ENCODE results near the gene ELOVL1. TPM values are rescaled to one million over a fixed set of nuclear protein-coding genes. Genes with fewer than 3 reads are reported as not detected.
A peak's percentile ranks its signal among the peaks of the same experiment; 100 is the strongest.
"Not testable (repeated sequence)": the region's sequence is repeated elsewhere in the genome, so short reads cannot be mapped to it uniquely, and the experiment has no call there.

Gene ELOVL1
- polyA plus RNA-seq, 4 donors, result 45.2 to 87.2 (median 80.5) TPM

DNA sequence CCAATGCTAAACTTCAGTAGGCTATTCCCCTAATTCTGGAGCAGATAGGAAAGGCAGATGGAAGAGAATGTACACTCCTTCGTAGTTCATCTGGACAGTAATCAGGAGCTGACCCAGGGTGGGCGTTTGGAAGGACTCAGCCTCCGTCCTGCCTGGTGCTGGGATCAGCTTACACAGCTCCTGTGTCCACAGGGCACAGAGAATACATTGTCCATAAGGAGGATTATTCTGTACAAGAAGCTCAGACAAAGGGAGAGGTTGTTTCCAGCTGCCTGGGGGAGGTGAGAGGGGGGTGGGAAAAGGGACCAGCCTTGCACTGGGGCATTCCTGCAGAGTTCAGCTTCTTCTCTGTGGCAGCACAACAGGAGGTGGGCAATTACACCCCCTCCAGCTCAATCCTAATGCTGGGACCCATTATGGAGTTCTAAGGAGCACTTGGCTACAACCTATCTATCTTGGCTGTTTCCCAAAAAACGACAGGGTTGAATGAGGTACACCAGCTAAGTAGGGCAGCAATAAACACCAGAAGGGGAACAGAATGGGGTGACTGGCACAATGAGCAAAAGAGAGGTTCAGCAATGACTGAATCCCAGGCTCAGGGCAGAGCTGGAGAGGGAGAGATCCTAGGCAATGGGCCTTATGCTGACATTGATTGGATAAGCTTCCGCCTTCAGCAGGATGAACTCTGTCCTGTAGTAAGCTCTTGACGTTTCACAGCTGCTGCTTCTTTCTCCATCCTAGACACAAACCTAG, 14.4 kb upstream of the ELOVL1 start:
- no peak for DNase-seq (ENCODE audit: low read depth in 4 of 4, low spot score in 3 of 4)

- no peak for DNase-seq (ENCODE audit: low read depth in 4 of 4, low spot score in 3 of 4)
These were observed 13.8 kb upstream of the ELOVL1 start for GRCh38 chr1:43381612-43382011.

GRCh38 chr1:43379476-43379875, 11.7 kb upstream of the ELOVL1 start:
- DNase-seq (ENCODE audit: low read depth in 4 of 4, low spot score in 3 of 4), result no peak

GRCh38 chr1:43377831-43378230, 10.0 kb upstream of the ELOVL1 start:
- DNase-seq (ENCODE audit: low read depth in 4 of 4, low spot score in 3 of 4), result no peak

- no peak for DNase-seq (ENCODE audit: low read depth in 4 of 4, low spot score in 3 of 4)
These were observed 9.0 kb upstream of the ELOVL1 start for GRCh38 chr1:43376723-43377235.

DNA sequence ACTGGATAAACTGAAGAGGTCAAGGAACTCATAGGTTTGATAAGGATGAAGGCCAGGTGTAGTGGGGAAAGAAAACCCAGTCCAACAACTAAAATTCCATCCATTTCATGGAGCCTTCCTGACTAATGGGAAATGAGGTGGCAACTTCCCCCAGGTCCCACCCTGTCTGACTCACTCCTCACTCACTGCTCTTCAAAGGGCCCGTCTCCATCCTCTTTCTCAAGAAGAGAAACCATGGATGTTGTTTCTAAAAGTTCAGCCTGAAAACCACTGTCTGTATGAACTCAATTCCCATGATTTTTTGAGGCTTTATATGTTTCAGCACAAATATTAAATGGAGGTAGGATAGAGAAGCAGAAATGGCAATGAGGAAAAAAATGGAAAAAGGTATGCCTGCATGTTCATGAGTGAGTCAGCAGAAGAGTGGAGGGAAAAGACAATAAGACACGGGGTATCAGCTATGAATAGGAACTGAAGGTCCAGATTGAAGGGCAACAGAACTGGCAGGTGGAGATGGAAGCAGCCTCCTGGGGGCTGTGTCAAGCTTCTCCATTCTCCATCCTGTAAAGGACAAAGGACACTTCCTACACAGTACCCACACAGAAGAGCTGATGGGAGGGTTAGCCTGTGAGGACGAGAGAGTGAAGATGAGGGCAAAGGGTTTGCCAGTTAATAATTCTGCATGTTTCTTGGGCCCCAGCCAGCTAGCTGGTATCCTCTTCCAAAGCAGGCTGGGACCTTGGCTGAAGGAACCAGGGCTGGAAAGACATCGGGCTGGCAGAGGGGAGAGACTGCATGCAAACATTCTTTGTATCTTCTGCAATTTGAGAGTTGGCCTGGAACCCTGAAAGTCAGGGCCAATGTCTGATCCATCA, 5.5 kb upstream of the ELOVL1 start:
- no peak for DNase-seq (ENCODE audit: low read depth in 4 of 4, low spot score in 3 of 4)

DNA sequence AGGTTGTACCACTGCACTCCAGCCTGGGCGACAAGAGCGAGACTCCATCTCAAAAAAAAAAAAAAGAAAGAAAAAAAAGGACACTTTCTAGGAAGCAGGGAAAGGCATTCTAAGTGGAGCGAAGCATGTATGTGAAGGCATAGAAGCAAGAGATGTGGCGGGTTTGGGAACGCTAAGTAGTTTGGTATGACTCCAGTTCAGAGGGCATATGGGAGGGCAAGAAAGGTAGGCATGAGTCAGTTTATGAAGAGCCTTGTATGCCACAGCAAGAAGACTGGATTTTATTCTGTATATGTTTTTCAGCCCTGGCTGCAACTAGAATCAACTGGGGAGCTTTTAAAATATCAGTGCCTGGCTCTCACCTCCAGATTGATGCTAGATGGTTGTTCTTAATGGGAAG, 4.4 kb upstream of the ELOVL1 start:
- no peak for DNase-seq (ENCODE audit: low read depth in 4 of 4, low spot score in 3 of 4)

DNA sequence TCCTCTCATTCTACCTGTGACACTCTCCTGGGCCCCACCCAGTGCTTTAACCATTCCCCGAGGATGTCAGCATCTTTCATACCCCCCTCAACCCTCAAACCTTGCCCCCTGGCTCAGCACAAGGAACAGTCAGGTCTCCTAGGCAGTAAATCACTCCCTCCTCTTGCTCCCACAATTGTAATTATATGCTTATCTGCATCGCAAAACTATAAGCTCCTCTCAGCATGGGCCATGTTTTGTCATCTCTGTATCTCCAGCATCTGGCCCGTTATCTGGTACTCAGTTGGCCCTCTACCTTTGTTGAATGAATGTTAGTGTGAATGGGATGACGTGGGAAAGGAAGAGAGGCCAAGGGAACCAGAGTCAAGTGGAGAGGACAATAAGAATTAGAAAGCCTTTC, 2.8 kb upstream of the ELOVL1 start:
- no peak for DNase-seq (ENCODE audit: low read depth in 4 of 4, low spot score in 3 of 4)

GRCh38 chr1:43369779-43370178, 2.0 kb upstream of the ELOVL1 start:
- DNase-seq (ENCODE audit: low read depth in 4 of 4, low spot score in 3 of 4), result not testable (repeated sequence)

GRCh38 chr1:43368646-43369020, 822 bp upstream of the ELOVL1 start:
- no peak for DNase-seq (ENCODE audit: low read depth in 4 of 4, low spot score in 3 of 4)

- no peak for DNase-seq (ENCODE audit: low read depth in 4 of 4, low spot score in 3 of 4)
These were observed 546 bp downstream of the ELOVL1 start for GRCh38 chr1:43367026-43367903.

DNA sequence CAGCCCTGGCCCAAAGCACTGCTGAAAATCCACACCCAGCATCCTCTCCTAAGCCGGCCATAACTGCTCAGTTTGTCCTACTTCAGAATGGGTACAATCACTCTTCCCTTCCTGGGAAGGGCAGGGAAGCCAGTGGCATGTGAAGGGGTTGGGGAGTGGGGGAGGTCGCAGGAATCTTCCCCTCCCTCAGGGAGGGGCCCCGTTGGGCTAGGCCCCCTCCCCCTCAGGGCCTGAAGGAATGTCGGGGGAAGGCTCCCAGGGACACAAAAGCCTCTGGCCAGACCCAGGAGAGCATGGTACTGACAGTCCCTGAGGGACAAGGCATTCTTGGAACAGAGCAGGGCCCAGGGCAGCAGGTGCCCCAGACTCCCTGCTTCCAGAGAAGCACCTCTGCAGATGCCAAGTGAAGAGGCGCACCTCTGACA, 1.2 kb downstream of the ELOVL1 start:
- DNase-seq (ENCODE audit: low read depth in 4 of 4, low spot score in 3 of 4), result no peak

- no peak for DNase-seq (ENCODE audit: low read depth in 4 of 4, low spot score in 3 of 4)
These were observed 1.6 kb downstream of the ELOVL1 start for GRCh38 chr1:43366179-43366578.

GRCh38 chr1:43365678-43366077, 2.1 kb downstream of the ELOVL1 start:
- no peak for DNase-seq (ENCODE audit: low read depth in 4 of 4, low spot score in 3 of 4)

DNA sequence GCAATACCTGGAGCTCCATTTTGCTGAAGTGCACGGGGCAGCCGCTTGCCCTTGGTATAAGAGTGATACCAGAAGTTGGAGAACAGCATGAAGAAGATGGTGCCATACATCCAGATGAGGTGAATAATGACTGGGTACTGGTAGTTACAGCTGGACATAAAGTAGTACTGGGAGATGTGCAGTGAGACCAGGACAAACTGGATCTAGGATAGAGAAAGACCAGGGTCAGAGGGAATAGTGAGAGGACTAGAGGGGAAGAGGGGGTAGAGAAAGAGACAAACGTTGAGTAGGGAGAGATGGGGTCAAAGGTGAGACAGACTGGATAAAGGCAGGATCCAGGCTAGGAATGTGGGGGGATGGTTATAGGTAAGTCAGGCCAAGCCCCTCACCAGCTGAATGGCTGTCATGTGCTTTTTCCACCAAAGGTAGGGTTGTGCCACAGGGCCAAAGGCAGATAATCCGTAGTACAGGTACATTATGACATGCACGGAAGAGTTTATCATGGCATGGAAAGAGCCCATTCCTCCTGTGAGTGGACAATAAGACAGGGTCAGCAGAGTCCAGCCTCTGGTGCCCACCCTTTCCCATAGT, 3.8 kb downstream of the ELOVL1 start:
- DNase-seq (ENCODE audit: low read depth in 4 of 4, low spot score in 3 of 4), result no peak

DNA sequence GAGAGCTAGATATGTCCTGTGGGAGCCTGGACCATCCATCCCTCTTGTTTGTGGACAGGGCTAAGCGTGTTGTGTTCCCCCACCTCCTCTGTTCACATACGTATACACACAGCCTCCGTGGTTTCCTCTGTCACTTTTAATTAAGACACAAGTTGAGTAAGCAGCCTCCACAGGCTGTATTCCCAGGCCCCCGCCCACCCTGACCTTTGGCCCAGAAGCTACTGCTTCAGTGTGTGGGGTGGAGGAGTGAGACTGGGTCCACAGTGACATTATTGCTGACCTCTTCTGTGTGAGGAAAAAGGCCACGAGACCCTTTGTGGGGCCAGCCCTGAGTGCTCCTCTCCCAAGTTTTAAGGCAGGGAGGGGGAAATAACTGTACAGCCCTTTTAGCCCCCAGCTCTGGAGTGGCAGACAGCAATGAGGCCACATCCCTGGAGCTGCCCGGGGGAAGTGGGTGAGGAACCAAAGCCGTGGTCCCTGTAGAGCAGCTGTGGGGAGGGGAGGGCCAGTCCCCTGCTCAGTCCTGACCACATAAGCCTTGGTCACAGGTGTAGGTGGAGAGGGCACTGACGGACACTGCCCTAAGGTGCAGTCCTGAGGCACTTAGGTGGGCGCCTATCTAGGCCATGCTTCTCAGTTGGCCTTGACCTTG, 4.4 kb downstream of the ELOVL1 start:
- DNase-seq (ENCODE audit: low read depth in 4 of 4, low spot score in 3 of 4), result no peak

- DNase-seq (ENCODE audit: low read depth in 4 of 4, low spot score in 3 of 4), result no peak
These were observed 7.2 kb downstream of the ELOVL1 start for GRCh38 chr1:43360616-43361015.

GRCh38 chr1:43359696-43360095, 8.1 kb downstream of the ELOVL1 start:
- DNase-seq (ENCODE audit: low read depth in 4 of 4, low spot score in 3 of 4), result no peak

DNA sequence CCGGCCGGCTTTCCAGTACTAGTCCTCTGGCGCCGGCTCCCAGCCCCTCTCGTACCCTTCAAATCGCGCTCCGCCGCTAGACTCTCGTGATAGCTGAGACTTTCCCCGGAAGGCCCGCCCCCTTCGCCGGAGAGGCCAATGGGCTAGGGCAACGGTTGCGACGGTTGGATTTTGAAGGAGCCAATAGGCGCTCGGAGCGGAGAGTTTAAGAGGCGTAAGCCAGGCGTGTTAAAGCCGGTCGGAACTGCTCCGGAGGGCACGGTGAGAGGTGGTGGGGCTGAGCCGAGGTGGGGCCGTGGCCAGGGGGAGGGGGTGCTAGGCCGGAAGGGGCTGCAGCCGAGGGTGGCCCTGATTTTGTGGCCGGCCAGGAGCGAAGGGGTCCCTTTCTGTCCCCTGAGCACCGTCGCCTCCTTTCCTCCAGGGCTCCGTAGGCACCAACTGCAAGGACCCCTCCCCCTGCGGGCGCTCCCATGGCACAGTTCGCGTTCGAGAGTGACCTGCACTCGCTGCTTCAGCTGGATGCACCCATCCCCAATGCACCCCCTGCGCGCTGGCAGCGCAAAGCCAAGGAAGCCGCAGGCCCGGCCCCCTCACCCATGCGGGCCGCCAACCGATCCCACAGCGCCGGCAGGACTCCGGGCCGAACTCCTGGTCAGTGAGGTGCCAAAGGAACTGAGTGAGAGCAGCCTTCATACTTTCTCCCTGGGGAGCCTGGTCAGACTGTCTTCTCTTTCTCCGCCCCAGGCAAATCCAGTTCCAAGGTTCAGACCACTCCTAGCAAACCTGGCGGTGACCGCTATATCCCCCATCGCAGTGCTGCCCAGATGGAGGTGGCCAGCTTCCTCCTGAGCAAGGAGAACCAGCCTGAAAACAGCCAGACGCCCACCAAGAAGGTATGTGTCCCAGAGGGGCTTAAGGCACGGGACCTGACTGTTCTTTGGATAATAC, 8.8 kb downstream of the ELOVL1 start, which contains the start of gene CDC20:
Gene CDC20 (plus strand): TSS at position 236 of the 948 bp plus-strand sequence. CDS start 235 bp downstream, at position 471.
- peak; percentile 88 to 96 (median 93) for DNase-seq (ENCODE audit: low read depth in 4 of 4, low spot score in 3 of 4)
